Neural crest cell (in vitro differentiated cells): ENCODE results near the gene GALNTL6. TPM values are rescaled to one million over a fixed set of nuclear protein-coding genes. Genes with fewer than 3 reads are reported as not detected.

ENCODE experiments used
- DNase-seq: peaks from one replicate; pipeline ENCODE4 v3.0.0; 2021; ENCODE audit warnings: low read depth, mixed read lengths, low spot score
- H3K27ac Mint-ChIP-seq: one replicate; pipeline ENCODE4 v1.8.0; 2021; ENCODE audit warnings: mild to moderate bottlenecking, mixed read lengths; ENCODE audit not compliant: unreplicated experiment
- H3K27me3 Mint-ChIP-seq: 2 replicates; pipeline ENCODE4 v1.8.0; 2021; ENCODE audit warnings: low read depth, mild to moderate bottlenecking, mixed read lengths
- H3K36me3 Mint-ChIP-seq: 2 replicates; pipeline ENCODE4 v1.8.0; 2021; ENCODE audit warnings: low read depth, mild to moderate bottlenecking, mixed read lengths
- H3K4me1 Mint-ChIP-seq: 2 replicates; pipeline ENCODE4 v1.8.0; 2021; ENCODE audit warnings: mixed read lengths
- H3K4me3 Mint-ChIP-seq: one replicate; pipeline ENCODE4 v1.8.0; 2021; ENCODE audit warnings: mild to moderate bottlenecking, mixed read lengths
- H3K9me3 Mint-ChIP-seq: 2 replicates; pipeline ENCODE4 v1.8.0; 2021; ENCODE audit warnings: mixed read lengths
- CTCF ChIP-seq: fragments of 200-600 bp; sonication (generic); conservative IDR thresholded peaks from 2 replicates; pipeline ENCODE4 v1.5.0; 2021; ENCODE audit warnings: antibody characterized with exemption, mild to moderate bottlenecking
- total RNA-seq: library from RNA; stranded (reverse); gene quantifications from 2 replicates; pipeline ENCODE4 v1.2.1, GENCODE V29; 2021

Gene GALNTL6
- total RNA-seq, 1 donor from 2014 or later = 0.07 TPM

DNA sequence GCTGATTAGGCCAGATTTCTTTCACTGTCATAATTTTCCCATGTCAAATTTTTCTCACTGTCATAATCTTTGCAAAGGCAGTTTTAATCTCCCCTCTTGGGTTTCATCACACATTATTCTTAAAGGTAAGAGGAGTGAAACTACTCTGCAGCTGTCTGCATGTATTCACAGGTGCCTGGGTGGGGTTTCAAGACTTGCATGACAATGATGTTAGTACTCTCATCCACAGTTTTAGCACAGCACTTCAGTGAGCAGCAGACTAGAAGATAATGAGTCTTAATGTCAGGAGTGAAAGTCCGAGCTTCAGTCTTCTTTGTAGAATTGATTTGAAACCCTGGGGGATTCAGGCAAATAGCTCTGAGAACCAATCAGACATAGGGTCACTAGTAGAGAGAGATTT, 1172.9 kb downstream of the GALNTL6 start:
- no peak for DNase-seq
- Mint-ChIP-seq H3K9me3 (peaks cover 18% of the 10 kb centered on the region), H3K36me3 (peaks cover 13% of the 10 kb centered on the region), H3K4me1 (peaks cover 36% of the 10 kb centered on the region), H3K4me3 (no peak overlapping the region), H3K27me3 (no peaks in the 10 kb centered on the region), H3K27ac (no peak overlapping the region)
- no peak for TF ChIP-seq CTCF

GRCh38 chr4:172989984-172990820, 1177.0 kb downstream of the GALNTL6 start:
- Mint-ChIP-seq H3K4me1 (peaks cover 16% of the 10 kb centered on the region), H3K36me3 (peaks cover 9% of the 10 kb centered on the region), H3K27me3 (no peaks in the 10 kb centered on the region)

GRCh38 chr4:172992648-172993378, 1179.6 kb downstream of the GALNTL6 start:
- Mint-ChIP-seq H3K4me3 (no peak overlapping the region), H3K4me1 (peaks cover 16% of the 10 kb centered on the region), H3K36me3 (peaks cover 5% of the 10 kb centered on the region), H3K27ac (no peak overlapping the region), H3K27me3 (no peaks in the 10 kb centered on the region), H3K9me3 (peaks cover 13% of the 10 kb centered on the region)
- TF ChIP-seq CTCF = no peak
- DNase-seq = no peak

More at GRCh38 chr4:172989984-172990820, 1177.0 kb downstream of the GALNTL6 start:
- DNase-seq = no peak
- H3K27ac Mint-ChIP-seq = no peak overlapping the region
- H3K4me3 Mint-ChIP-seq = no peak overlapping the region
- TF ChIP-seq CTCF = no peak
- H3K9me3 Mint-ChIP-seq = peaks cover 16% of the 10 kb centered on the region

GRCh38 chr4:172995161-172995560, 1182.0 kb downstream of the GALNTL6 start:
- Mint-ChIP-seq H3K27ac (no peak overlapping the region), H3K4me3 (no peak overlapping the region), H3K9me3 (peaks cover 4% of the 10 kb centered on the region), H3K27me3 (no peaks in the 10 kb centered on the region), H3K4me1 (peaks cover 10% of the 10 kb centered on the region), H3K36me3 (no peaks in the 10 kb centered on the region)
- TF ChIP-seq CTCF = no peak
- DNase-seq = no peak

- DNase-seq = no peak
- Mint-ChIP-seq H3K4me3 (no peak overlapping the region), H3K27ac (no peak overlapping the region), H3K4me1 (peaks cover 5% of the 10 kb centered on the region), H3K36me3 (no peaks in the 10 kb centered on the region), H3K9me3 (peaks cover 4% of the 10 kb centered on the region), H3K27me3 (no peaks in the 10 kb centered on the region)
- no peak for TF ChIP-seq CTCF
Measured at GRCh38 chr4:172995704-172996103, 1182.5 kb downstream of the GALNTL6 start.
